GM18909 (cell line): Measurements from ENCODE around the gene TLN1.

Experiments
- ATAC-seq: cut with Tn5 transposase; IDR thresholded peaks from one replicate; pipeline ENCODE4 v1.9.1; 2021; ENCODE audit warnings: mild to moderate bottlenecking; ENCODE audit not compliant: unreplicated experiment, poor library complexity

Gene TLN1

GRCh38 chr9:35756275-35757225 is 24.6 kb upstream of the TLN1 start:
- peak; percentile 64 for ATAC-seq

- no peak for ATAC-seq
Measured at GRCh38 chr9:35755071-35755470, 23.1 kb upstream of the TLN1 start.

GRCh38 chr9:35754264-35754663 is 22.3 kb upstream of the TLN1 start, which contains the start of gene MSMP:
TSS of gene MSMP (minus strand) at chr9:35754276. CDS start at chr9:35754129, 147 bp downstream.
- ATAC-seq = no peak

GRCh38 chr9:35753466-35753865 is 21.5 kb upstream of the TLN1 start:
- no peak for ATAC-seq

- ATAC-seq = no peak
Measured at GRCh38 chr9:35750256-35750531, 18.2 kb upstream of the TLN1 start.

- ATAC-seq = peak; percentile 45
Measured at GRCh38 chr9:35749515-35750255, 17.7 kb upstream of the TLN1 start.

- ATAC-seq = peak; percentile 85
Measured at GRCh38 chr9:35748858-35749514, 17.0 kb upstream of the TLN1 start, which contains the start of the genes GBA2 and RGP1. TSS of gene GBA2 (minus strand) at chr9:35749228. CDS start at chr9:35748704, 524 bp downstream. TSS of gene RGP1 (plus strand) at chr9:35749287. CDS start at chr9:35749756, 469 bp downstream.

GRCh38 chr9:35748242-35748857 is 16.4 kb upstream of the TLN1 start:
- no peak for ATAC-seq

- no peak for ATAC-seq
Measured at GRCh38 chr9:35746583-35746982, 14.6 kb upstream of the TLN1 start.

- no peak for ATAC-seq
Measured at GRCh38 chr9:35745569-35745968, 13.6 kb upstream of the TLN1 start.

- ATAC-seq = no peak
Measured at GRCh38 chr9:35743880-35744518, 12.0 kb upstream of the TLN1 start.

- no peak for ATAC-seq
Measured at GRCh38 chr9:35743452-35743851, 11.5 kb upstream of the TLN1 start.

- no peak for ATAC-seq
Measured at GRCh38 chr9:35741740-35742139, 9.7 kb upstream of the TLN1 start.

GRCh38 chr9:35740243-35740642 is 8.2 kb upstream of the TLN1 start:
- no peak for ATAC-seq

- ATAC-seq = no peak
Measured at GRCh38 chr9:35738924-35739323, 6.9 kb upstream of the TLN1 start.

GRCh38 chr9:35738186-35738585 is 6.2 kb upstream of the TLN1 start:
- ATAC-seq = no peak

GRCh38 chr9:35737143-35737542 is 5.1 kb upstream of the TLN1 start:
- no peak for ATAC-seq

- no peak for ATAC-seq
Measured at GRCh38 chr9:35736201-35736633, 4.2 kb upstream of the TLN1 start.

- no peak for ATAC-seq
Measured at GRCh38 chr9:35734096-35734495, 2.1 kb upstream of the TLN1 start.
